Measurements from ENCODE around the gene FBXO8.
"Not testable (repeated sequence)": the region's sequence is repeated elsewhere in the genome, so short reads cannot be mapped to it uniquely, and the experiment has no call there.

The FBXO8 gene

DNA sequence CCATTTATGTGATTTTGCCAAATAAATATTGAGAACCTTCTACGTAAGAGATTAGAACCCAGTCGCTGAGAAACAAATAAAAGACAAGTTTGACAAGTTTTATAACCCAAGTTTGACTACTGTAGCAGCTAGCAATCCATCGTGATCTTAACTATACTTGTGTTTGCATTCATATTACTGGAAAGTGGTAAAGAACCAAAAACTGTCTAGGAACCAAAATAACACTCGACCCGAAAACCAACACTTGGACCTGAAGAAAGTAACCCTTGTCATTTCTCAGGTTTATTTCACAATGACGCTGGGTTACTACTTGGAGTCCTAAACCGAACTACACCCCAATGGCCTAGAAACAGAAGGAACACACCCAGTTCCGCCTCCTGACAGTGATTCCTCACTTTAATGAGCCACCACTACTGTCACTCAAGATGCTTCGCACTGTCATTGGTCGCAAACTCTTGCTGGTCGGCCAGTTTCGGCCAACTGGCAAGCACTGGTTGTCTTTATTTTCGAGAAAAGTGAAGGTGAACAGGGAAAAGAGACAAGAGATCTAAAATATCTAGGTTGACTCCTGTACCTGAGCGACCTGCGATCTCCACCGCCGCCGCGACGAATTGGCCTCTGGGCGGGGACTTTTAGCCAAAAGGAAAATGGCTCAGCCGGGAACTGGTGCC, 496 bp downstream of the FBXO8 start:
- DNase-seq: peak; percentile 59

DNA sequence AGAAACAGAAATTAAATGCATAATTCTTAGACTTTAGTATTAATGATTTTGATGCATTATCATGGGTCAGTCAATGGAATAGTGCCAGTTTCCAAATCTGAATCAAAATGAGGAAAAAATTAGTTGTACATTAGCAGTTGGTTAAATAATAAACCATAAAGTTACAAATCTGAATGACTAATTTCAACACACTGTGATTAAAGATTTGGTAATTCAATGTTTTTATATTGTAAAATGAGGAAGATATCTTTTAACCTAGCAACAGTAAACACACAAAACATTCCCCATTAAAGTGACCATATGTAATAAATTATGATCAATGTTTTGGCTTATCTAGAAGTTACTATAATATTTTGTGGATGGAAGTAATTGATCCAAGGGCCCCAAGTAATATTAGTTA, 1.6 kb downstream of the FBXO8 start:
- no peak for DNase-seq

DNA sequence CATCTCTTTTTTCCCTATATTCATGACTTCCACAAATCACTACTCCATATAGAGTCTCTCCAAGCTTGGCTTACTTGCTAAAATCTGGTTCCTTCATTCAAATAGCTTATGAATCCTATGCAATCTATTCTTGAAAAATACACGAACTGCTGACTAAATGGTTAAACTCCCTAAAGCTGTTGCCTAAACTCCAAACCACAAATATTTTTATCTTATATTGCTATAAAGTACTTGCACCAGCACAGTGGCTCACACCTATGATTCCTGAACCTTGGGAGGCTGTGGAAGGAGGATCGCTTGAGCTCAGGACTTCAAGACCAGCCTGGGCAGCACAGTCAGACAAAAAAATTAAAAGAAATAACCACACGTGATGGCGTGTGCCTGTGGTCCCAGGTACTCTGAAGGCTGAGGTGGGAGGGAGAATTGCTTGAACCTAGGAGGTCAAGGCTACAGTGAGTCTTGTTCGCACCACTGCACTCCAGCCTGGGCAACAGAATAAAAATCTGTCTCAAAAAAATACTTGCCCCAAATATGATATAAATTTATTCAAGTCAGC, 2.2 kb downstream of the FBXO8 start:
- DNase-seq: no peak

DNA sequence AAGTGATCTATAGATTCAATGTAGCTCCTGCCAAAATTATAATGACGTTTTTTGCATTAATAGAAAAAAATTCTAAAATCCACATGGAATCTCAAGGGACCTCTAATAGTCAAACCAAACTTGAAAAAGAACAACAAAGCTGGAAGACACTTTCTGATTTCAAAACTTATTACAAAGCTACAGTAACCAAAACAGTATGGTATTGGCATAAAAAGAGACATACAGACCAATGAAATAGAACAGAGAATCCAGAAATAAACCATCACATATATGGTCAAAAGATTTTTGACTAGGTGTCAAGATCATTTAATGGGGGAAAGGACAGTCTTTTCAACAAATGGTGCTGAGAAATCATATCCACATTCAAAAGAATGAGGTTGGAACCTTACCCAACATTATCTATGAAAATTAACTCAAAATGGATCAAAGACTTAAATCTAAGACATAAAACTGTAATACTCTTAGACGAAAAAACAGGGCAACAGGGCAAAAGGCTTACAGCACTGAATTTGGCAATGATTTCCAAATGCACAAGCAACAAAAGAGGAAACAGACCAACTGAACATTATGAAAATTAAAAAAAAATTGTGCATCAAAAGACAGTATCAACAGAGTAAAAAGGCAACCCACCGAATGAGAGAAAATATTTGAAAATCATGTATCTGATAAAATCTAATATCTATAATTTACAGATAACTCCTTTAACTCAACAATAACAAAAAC, 3.9 kb downstream of the FBXO8 start:
- DNase-seq: no peak

DNA sequence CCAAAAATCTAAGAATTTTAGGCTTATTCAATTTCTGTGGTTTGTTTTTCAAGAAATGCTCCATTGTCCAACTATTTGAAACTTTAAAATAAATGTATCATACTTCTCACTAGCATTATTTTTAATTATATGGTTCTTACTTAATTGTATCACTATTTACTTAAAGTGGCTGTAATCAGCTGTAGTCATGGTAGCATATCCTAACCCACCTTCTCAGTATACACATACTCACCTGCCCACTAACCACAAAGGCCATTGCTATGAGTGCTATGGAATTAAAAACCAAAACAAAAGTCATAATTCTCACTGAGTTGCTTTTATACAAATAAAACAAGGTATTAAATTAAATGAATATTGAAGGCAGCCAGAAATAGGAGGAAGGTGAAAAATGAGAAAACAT, 5.0 kb downstream of the FBXO8 start:
- DNase-seq: no peak

DNA sequence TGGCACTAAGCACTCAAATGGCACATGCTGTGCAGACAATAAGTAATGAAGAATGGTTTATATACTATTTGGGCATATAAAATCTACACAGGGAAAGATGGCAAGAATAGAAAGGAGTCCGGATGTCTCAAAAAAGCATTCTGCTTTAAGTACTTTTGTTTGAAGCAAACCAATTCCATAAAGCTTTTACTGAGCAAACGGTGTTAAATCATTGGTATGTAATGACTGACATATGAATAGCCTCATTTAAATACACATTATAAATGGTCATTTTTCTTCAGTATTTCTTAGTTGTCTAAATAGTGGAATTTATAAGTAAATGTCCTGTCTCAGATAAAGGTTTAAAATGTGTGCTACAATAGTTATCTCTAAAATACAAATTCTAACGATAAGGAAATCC, 6.0 kb downstream of the FBXO8 start:
- no peak for DNase-seq

DNA sequence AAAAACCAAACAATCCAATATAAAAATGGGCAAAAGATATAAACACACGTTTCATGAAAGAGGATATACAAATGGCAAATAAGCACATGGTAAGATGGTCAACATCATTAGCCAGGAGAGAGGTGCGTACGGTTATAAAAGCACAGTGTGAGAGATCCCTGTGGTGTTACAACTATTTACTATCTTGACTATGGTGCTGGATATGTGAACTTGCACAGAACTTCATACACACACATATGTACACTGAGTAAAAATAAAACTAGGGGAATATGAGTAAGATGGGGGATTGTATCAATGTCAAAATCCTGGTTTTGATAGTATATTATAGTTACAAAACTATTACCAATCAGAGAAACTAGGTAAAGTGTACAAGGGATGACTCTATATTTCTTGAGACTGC, 8.4 kb downstream of the FBXO8 start:
- DNase-seq: no peak

DNA sequence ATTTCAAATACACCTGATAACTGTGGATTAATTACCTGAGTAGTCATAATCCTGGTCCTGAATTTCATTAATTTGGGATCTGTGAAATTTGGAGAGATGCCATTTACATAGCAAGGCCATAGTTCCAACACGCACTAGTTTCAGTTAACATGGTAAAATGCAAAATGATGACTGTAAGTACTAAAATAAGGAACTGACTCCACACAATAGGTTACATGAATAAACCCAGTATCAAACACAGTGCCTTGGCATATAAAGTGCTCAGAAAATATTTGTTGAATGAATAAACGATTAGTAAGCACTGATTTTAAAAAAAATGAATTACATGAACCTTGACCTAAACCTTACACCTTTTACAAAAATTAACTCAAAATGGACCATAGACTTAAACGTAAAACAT, 9.0 kb downstream of the FBXO8 start:
- no peak for DNase-seq

DNA sequence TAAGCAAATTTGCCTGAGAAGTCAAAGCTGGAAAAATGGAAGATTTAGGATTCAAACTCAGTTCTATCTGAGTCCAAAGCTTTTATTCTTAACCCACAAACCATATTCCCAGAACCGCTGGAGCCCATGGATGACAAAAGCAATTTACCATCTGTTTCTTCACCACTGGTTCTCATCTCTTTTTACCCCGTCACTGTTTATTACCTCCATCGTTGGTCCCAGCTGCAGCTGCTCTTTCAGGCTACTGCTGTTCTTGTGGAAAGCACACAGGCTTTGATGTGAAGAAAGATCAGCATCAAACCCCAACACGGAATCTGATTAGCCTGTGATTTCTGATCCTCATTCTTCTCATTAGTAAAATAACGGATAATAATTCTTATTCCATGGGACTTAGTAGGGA, 9.5 kb downstream of the FBXO8 start:
- no peak for DNase-seq

DNA sequence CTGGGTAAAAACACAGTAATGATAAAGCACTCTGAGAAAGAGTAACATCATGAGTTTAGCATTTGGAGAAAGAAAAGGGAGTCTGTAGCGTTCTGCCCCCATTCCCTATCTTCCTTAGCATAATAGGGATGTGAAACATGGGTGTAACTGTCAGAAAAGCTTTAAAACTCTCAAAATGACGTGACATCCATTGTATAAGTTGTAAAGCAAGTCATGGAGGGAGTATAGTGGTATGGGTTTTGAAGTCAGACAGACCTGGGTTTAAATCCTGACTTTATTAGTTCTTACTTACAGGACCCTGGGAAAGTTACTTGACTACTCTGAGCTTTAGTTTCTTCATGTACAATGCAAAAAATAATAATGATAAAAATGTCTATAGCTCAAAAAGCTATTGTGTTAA, 17.1 kb downstream of the FBXO8 start:
- DNase-seq: no peak

DNA sequence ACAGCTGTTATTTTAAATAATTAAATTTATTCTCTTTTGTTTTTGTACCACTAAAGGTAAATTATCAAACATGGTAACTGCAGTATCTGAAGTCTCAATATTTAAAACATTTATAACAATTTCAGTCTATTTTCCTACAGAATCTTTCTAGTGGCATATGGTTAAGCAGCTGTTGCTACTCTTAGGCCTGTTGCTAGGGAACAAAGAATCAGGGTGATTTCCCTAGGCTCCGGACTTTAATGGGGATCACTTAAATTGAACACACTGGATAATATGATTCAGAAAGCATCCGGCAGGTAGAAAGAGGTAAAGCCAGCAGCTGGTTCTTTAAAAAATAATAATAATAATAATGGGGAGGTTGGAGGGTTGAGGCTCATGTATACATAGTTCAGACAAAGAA, 17.6 kb downstream of the FBXO8 start:
- DNase-seq: no peak

DNA sequence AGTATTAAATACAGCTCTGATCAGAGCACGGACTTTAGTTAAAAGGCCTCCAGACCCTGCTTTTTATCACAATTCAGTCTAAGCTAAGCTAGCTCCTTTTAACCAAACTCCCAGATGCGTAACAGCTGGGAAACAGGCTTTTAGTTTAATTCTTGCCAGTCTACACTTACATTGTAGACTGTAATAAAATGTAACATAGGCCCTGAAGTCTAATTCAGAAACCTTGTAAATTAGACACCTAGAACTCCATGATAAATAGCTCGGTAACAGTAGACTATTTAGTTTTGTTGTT, 20.1 kb downstream of the FBXO8 start:
- no peak for DNase-seq

DNA sequence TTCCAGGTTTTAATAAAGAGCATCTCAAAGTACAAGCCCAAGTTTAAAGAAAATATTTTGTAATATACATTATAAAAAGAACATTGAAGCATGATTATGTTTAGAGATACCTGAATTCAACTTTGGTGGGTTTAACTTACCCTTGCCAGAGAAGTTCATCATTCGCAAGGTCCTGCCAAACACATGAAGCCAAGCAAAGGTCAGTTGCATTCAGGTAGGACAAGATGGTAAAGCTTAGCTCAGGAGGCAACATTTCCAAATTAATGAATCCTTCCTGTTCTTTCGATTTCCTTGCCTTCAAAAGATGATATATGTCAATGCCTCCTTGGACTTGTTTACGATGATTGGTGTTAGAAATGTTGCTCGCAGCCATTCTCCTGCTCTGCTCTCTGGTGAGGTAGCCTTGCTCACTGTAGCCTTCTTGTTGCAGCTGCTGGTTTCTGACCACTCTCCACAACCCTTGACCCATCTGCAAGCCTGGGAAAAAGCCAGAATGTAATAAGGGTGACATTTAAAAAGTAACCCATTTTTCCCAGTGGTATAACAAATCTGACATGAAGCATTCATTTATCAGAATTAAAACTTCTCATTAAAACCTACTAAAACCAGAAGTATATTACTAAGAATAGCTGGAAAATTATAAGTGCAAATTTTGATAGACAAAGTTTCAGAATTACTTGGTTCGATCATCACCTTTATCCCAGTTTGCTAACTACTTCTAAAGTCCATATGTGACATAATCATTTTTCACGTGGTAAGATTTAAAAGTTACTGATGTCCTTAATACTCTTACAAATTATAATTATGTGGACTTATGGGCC, 20.6 kb downstream of the FBXO8 start:
- DNase-seq: no peak

DNA sequence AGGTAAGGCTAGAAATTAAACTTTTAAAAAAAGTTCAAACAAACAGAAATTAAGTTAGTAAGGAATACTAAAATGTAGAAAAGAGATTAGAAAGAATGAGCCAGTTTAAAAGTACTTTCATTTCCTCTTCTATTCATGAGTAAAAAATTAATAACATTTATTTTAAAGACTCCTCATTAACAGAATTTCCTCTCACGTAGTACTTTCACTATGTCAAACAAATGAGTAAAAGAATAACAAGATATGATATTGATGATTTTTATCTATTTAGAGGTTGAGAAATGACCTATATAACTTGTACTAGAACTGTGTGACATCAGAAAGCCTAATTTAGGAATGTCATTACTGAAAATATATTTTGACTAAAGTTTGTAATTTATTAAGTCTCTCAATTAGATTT, 22.0 kb downstream of the FBXO8 start:
- not testable (repeated sequence) for DNase-seq

DNA sequence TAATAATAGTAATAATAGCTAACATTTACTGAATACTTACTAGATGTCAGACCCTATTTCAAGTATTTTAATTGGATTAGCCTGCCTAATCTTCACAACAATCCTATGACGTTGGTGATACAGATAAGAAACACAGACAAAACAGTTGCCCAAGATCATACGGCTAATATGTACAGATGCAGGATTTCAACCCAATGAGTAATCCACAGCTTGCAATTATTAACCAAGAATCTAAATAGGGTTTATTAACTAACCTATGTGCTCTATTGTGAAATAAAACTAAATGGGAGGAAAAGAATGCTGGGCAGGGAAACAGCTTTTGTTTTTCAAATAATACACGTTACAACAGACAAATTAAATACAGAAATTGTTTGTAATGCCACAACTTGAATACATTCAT, 23.4 kb downstream of the FBXO8 start:
- no peak for DNase-seq

DNA sequence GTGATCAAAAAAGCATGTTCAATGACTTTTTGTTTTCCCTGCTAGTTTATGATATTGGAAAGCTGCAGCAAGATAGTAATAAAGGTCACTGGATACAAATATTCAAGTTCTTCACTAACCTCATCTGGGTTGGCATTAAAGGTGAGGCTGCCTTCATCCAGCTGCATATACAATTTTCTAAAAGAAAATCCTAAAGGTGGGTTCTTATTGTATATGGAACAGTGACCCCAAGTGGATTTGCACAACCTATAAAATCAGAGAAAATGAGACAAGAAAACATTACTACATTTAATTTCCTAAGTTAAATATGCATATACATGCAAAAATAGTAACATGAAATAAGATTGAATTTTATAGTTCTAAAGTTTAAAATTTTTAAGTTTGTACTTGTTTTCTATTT, 23.9 kb downstream of the FBXO8 start:
- no peak for DNase-seq

DNA sequence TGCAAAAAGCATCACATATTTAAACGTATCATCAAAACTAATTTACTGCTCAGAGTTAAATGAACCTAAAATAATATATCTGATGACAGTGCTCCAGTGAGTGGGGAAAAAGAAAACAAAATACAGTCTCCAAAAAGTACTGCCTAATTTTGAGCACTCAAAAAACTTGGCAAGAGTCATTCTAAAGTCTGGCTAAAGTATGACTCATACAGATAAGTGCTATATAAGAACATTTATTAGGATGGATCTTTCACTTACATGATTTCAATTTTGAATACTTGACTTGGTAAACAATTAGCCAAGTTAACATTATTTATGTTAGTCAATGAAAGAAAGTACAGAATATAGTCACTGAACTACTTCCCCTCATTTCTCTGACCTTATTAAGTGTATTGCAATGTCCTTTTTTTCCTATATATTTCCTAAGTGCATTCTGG, 27.2 kb downstream of the FBXO8 start:
- no peak for DNase-seq

DNA sequence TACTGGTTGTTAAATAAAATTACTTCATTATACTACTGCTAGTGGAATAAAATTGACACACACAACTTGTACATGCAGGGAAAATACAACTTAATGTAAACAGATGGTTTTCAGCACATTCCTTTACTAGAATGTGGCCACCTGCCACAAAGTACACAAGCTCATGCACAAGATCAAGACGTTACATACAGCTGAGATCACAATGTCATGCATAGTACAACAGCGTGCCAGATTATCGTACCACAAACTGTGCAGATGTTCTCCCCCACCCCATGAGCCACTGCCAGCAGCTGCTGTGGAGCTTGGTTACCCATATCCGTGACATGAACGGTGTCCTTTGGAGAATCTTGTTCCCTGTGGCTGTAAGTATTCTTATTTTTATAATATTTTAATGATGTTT, 27.7 kb downstream of the FBXO8 start:
- DNase-seq: no peak

DNA sequence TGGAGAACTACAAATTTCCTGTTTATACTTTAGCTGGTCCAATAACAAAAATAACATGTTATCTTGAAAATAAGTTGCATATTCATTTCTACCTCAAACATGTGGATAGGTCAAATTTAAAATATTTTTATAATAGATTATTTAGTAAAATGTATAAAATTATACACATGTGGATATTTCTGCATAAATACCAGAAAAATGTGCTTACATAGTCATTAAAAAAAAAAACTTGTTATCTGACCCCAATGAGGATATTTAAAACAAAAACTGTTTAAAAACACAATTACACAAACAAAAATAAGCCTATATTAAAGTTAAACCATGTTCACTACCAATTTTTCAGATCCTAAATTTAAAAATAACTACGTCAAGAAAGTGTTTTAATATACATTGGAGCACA, 28.1 kb downstream of the FBXO8 start:
- DNase-seq: no peak

DNA sequence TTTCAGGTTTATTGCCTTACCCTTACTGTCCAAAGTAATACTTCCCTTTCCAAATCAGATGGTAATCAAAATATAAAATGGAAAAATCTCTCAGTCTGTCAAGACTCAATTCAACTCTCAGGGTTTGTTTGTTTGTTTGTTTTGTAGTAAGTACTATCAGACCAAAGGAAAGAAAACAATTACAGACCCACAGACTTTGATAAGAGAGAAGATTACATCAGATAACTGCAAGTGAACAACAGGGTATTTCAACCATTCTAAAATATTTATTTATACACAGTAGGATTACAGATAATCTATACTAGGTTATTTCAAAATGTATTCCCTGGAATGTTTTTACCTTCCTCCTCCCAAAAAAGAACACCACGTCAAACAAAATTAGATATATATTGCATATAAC, 28.9 kb downstream of the FBXO8 start:
- DNase-seq: no peak

DNA sequence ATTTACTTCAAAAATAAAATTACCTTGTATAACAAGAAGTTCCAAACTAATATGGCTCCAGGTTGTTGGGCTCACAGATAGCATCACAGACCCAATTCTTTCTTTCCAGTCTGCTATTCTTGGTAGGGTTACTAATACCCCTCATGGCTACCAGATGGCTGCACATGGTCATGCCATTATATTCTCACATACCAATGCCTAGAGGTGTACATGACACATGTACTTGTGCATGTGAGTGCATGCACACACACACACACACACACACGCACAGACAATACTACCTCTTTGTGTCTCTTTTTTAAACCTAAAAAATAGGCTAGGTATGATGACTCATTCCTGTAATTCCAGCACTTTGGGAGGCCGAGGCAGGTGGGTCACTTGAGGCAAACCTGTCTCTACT, 31.1 kb downstream of the FBXO8 start:
- DNase-seq: no peak

DNA sequence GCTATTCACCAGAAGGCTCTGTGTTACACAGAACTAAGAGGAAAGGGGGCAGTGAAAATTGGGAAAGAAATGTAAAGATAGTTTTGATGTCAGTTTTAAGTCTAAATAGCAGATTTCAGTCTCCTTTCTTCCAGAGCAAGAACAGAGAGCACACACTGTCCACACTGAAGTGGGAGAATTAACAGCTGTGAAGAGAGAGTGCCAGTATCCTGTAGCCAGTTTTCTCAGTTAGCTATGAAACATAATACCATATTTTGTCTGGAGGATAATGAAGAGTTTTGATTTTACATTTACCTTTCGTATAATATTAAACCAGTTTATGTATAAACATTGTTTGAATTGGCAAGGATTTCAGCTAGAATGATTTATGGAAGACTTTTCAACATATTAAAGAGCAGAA, 35.1 kb downstream of the FBXO8 start:
- no peak for DNase-seq

DNA sequence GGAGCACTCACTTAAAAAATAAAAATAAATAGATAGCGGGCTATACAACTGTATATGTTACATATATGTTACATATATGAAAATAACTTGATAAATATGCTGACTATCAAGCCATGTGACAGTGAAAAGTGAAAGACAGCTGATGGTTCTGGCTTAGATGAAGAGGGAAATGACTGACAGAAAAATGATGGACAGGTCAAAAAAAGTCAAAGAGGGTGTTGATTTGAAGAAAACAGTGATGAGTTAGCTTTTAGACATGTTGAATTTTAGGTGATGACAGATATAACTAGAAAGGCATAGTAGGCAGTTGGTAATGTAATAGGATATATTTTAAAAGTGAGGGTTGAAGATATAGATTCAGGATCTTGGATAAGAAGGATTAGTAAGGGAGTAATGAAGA, 37.8 kb downstream of the FBXO8 start:
- DNase-seq: no peak

DNA sequence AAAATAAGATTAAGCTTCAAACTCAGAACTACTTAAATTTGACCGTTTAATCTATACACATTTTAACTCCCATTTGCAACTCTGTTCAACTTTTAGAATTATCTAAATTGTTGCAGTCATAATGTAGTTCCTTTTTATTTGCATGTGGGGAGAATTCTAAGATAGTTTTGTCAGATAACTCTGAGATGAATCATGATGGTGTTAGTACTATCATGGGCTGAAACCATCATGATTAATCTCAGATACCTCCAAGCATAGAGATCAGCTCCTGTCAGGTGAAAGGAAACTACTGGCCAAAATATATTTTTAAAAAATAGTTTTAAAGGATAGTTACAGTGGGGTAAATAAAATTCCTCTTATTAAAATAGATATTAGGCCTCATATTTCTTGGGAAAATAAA, 39.0 kb downstream of the FBXO8 start:
- no peak for DNase-seq
